ENCODE data around the gene LDLRAD4.

LDLRAD4 gene

DNA sequence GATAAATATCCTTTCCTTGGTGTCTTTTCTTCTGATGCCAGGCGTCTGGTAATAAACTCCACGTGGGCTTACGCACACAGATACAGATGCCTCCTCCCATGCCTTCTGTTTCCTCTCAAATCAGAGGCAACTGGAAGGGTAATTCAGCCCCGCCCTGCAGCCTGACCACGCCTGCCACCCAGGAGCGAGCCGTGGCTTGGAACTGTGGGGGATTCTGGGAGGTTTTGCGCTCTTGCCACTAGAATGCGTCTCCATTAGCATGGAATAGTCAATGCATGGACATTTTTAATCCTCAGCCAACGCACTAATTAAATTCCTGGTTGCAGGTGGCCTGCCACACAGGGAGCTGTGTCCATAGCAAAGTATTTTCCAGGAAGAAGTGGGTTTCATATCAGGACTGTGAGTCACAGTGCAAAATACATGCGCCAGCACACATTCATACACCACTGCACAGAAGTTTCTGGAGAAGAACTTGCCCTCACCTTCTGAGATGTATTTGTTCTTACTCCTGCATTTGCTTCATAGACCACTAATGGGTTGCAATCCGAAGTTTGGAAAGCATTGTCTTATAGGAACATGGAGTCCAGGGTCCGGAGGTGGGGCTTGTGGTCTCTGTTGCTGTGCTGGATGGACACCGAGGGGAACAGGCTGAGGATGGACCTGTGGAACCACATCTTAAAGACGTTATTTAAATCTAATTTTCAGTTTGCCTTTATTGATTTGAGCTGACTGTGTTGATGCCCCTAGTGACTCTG lies 151.4 kb downstream of the LDLRAD4 start:
- no peak for DNase-seq (ENCODE audit: low read depth, low spot score)

GRCh38 chr18:13370995-13371625 lies 152.6 kb downstream of the LDLRAD4 start:
- DNase-seq (ENCODE audit: low read depth, low spot score) = no peak

- DNase-seq (ENCODE audit: low read depth, low spot score) = no peak
Measured at GRCh38 chr18:13371689-13372418, 153.3 kb downstream of the LDLRAD4 start.

DNA sequence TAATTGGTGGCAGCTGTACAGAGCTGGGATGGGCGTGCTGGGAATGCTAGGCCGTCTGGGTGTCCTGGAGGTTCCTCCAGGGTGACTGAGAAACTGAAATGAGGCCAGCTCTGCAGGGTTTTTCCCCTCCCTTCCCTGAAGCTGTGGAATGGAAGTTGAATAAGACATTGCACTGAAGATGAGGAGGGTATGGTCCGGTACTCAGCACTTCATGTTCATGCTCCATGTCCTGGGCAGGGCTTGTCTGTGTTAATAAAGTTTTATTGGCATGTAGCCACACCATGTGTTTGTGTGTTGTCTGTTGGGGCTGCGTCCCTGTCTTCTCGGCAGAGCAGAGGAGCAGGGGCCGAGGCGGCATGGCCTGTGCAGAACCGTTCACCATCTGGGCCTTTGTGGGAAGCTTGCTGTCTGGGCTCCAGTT lies 154.0 kb downstream of the LDLRAD4 start:
- no peak for DNase-seq (ENCODE audit: low read depth, low spot score)

GRCh38 chr18:13374096-13374467 lies 155.5 kb downstream of the LDLRAD4 start:
- no peak for DNase-seq (ENCODE audit: low read depth, low spot score)

GRCh38 chr18:13374468-13375301 lies 156.1 kb downstream of the LDLRAD4 start:
- DNase-seq (ENCODE audit: low read depth, low spot score) = no peak

DNA sequence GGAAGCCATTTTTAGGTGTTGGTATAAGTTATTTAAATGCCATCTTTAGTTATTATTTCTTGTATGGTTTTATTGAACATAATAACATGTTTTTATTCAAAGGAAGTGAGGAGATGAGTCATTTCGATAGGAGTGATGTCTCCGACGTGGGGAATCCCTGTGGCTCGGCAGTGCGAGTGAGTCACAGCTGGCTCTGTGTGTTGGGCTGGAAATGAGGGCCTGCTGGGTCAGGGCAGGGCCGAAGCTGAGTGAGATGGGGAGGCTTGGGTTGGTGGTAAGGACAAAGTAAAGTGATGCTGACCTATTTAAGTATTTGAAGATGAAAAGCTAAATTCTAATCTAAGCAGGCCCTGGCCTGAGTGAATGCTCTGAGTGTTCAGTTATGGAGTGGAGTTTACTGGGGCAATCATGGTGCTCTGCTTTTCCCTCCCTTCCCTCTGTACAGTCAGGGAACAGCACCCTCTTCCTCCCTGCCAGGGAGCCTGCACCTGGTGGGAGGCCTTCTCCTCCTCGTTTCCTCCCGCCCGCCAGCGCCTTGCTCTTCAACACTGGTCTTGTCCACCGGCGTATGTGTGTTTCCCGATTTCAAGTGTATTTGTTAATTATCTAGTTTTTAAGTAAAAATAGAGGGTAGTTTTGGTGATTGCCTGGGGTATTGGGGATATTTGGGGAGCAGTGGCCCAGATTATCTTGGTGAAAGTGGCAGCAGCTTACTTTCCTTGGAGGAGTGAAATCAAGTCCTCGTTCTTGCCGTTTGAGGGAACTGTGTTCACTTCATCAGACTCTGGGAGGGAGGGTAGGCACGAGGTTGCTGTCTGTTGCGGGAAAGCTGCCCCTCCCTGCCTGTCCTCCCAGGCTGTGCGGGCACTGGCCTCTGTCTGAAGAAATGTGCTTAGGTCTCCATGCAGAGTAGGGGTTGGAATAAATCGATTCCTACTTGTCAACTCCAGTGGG lies 157.0 kb downstream of the LDLRAD4 start:
- peak; percentile 67 for DNase-seq (ENCODE audit: low read depth, low spot score)

DNA sequence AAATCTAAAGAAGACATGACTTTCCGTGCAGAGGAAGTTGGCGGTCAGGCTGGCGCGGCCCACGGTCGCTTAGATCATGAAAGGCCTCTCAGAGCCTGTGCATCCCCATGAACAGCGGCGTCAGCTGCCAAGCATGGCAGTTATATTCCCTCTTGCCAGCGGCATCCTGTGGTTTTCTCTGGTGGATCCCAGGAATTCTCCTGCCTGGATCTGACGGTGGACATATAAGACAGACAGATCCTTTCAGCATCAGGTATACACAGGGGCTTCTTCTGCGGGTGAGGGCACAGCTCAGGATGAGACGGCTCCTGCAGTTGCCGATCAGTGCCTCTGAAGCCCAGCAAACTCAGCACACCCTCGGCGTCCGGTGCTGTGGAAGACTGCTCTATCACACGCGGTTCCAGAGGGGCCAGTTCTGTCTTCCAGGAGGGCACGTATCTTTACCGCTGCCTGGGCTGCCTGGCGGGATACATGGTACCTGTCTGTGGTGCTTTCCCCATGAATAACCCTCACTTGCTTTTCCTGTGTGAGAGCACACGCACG lies 157.8 kb downstream of the LDLRAD4 start:
- no peak for DNase-seq (ENCODE audit: low read depth, low spot score)

- peak; percentile 51 for DNase-seq (ENCODE audit: low read depth, low spot score)
Measured at GRCh38 chr18:13376841-13377351, 158.3 kb downstream of the LDLRAD4 start.

DNA sequence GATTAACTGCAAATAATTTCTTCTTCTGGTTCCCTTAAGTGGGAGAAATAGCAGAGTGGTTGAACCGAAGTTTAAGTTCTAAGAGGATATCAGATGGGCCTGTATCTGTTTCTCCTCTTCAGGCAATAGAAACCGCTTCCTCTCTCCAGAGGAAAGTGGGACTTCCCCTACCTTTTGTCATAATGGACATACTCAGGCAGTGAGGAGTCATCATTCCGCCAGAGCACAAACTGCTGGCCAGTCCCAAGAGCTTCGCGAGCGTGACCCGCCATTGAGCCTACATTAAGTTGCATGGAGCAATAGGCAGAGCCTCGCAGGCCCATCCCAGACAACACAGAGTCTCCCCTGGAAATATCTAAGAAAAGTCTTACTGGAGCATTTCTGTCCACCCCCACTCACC lies 158.9 kb downstream of the LDLRAD4 start:
- DNase-seq (ENCODE audit: low read depth, low spot score) = no peak

GRCh38 chr18:13378150-13378549 lies 159.6 kb downstream of the LDLRAD4 start:
- no peak for DNase-seq (ENCODE audit: low read depth, low spot score)

DNA sequence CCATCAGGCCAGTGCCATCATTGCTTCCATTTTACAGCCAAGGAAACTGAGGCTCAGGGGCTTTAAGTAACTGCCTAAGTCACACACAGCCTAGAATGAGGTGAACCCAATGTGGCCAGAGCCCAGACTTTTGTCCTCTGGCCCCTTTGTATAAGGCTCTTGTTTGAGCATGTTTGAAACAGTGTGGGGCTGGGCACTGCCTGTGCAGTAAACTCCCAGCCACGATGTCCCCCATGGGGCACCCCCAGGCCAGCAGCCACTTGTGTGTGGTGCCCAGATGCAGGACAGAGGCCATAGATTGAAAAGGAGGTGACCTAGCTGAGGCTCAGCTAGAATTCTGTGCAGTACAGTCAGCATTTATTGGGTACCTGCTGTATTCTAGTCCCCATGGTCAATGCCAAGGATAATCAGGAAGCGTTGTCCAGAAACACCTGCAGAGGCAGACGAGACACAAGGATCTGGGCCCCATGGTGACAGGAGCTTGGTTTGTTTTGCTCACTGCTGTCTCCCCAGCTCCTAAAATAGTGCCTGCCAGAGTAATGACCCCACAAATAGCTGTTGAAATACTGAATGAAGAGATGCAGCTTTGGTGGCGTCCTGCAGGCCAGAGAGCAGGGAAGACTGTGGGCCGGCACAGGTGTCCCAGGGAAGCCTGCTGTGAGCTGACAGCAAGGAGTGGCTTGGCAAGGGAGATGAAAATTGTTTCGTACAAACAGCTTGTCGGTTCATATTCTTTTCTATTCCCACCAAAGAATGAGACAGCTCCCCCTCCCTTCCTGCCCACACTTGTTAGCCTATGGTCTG lies 160.7 kb downstream of the LDLRAD4 start:
- DNase-seq (ENCODE audit: low read depth, low spot score) = no peak

DNA sequence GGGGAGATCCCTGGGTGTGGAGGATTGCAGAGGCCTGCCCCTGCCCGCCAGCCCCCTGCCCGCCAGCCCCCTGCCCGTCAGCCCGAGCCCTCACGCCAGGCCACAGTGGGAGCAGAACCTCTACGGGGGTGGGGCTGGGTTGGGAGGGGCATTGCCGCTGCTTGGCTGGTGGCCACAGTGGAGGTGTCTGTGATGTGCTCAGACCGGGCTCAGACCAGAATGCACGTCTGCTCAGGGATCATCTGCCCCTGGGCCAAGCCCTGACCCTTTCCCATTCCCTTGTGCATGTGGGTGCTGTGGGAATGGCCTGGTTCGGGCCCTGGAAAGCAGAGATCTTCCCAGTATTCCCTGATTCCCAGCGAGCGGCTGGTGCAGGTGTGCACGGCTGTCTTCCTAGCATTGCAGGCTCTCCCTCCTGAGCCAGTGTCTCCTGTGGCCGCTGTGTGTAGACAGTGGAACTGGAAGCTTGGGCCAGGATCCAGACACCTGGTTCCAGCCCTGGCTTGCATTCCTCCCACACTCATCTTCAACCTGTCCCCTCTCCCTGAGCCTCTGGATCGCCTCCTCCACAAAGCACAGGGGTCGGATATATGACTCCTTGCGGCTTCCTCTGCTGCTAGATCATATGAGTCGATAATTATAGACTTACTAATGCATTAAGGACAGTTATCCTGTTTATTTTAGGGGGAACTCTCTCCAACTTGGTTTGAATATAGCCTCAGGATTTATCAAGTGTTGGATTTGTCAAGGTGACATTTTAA lies 161.6 kb downstream of the LDLRAD4 start:
- no peak for DNase-seq (ENCODE audit: low read depth, low spot score)

DNA sequence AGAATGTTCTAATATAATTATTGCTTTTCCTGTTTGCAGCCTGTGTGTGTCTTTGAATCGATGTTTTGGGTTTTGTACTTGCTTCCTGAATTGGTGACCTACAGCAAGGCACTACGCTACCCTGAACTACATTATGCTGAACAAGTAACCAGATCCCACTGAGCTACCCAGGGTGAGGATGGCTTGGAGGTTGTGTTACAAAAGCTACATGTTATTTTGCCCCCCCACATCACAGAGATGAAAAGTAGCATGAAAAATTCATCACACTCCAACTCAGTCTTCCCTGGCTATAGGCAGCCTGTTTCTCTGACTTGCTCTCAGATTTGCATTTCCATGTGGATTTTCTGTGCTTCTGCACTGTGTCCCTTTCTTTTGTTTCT lies 162.1 kb downstream of the LDLRAD4 start:
- no peak for DNase-seq (ENCODE audit: low read depth, low spot score)

DNA sequence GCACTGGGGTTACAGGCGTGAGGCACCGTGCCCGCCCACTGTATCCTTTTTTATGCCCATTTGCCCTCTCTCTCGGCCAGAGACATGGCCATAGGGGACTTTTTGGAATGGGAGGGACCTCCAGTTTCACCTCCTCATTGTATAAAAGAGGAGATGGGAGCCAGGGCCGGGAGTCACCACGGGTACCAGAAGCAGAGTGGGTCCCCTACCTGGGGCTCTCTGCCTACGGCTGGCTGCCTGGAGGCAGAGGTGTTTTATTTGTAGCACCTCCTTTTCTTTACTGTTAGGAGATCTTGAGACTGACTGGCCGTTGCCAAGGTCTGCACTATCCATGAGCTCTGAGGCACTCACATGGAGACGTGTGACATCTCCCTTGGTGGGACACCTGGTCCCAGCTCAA lies 162.8 kb downstream of the LDLRAD4 start:
- DNase-seq (ENCODE audit: low read depth, low spot score) = no peak

- no peak for DNase-seq (ENCODE audit: low read depth, low spot score)
Measured at GRCh38 chr18:13381944-13382365, 163.4 kb downstream of the LDLRAD4 start.

- no peak for DNase-seq (ENCODE audit: low read depth, low spot score)
Measured at GRCh38 chr18:13382366-13382953, 163.9 kb downstream of the LDLRAD4 start.
